ENCODE data around the gene THBD. TPM values are rescaled to one million over a fixed set of nuclear protein-coding genes. Genes with fewer than 3 reads are reported as not detected.
A peak's percentile ranks its signal among the peaks of the same experiment; 100 is the strongest.

The THBD gene
- total and polyA plus RNA-seq, 2 experiments from 2014 or later: 0.10 to 0.97 TPM

GRCh38 chr20:23061734-23062561 is 12.5 kb upstream of the THBD start:
- H3K27ac ChIP-seq (ENCODE audit: low read depth): no peak overlapping the region; the same call in 1 of the 2 replicates
- DNase-seq (ENCODE audit: low spot score): peak; percentile 78

More at GRCh38 chr20:23061734-23062561, 12.5 kb upstream of the THBD start:
- TF ChIP-seq, protein P1, sequence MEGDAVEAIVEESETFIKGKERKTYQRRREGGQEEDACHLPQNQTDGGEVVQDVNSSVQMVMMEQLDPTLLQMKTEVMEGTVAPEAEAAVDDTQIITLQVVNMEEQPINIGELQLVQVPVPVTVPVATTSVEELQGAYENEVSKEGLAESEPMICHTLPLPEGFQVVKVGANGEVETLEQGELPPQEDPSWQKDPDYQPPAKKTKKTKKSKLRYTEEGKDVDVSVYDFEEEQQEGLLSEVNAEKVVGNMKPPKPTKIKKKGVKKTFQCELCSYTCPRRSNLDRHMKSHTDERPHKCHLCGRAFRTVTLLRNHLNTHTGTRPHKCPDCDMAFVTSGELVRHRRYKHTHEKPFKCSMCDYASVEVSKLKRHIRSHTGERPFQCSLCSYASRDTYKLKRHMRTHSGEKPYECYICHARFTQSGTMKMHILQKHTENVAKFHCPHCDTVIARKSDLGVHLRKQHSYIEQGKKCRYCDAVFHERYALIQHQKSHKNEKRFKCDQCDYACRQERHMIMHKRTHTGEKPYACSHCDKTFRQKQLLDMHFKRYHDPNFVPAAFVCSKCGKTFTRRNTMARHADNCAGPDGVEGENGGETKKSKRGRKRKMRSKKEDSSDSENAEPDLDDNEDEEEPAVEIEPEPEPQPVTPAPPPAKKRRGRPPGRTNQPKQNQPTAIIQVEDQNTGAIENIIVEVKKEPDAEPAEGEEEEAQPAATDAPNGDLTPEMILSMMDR (conservative IDR thresholded peaks at IDR 0.05; ENCODE audit: low read depth in 2 of 2): peak; percentile 51 to 54
- TF ChIP-seq JUNB (IDR thresholded peaks at IDR 0.05; ENCODE audit: unreplicated experiment): no peak
- no peak for TF ChIP-seq CREB1 (CRISPR knock-in tag; IDR thresholded peaks at IDR 0.05; ENCODE audit: low read depth)
- TF ChIP-seq POLR2AphosphoS5 (IDR thresholded peaks at IDR 0.05; ENCODE audit: low read depth): no peak
- no peak for TF ChIP-seq NANOG (IDR thresholded peaks at IDR 0.05; ENCODE audit: borderline replicate concordance)
- TF ChIP-seq, protein P2, sequence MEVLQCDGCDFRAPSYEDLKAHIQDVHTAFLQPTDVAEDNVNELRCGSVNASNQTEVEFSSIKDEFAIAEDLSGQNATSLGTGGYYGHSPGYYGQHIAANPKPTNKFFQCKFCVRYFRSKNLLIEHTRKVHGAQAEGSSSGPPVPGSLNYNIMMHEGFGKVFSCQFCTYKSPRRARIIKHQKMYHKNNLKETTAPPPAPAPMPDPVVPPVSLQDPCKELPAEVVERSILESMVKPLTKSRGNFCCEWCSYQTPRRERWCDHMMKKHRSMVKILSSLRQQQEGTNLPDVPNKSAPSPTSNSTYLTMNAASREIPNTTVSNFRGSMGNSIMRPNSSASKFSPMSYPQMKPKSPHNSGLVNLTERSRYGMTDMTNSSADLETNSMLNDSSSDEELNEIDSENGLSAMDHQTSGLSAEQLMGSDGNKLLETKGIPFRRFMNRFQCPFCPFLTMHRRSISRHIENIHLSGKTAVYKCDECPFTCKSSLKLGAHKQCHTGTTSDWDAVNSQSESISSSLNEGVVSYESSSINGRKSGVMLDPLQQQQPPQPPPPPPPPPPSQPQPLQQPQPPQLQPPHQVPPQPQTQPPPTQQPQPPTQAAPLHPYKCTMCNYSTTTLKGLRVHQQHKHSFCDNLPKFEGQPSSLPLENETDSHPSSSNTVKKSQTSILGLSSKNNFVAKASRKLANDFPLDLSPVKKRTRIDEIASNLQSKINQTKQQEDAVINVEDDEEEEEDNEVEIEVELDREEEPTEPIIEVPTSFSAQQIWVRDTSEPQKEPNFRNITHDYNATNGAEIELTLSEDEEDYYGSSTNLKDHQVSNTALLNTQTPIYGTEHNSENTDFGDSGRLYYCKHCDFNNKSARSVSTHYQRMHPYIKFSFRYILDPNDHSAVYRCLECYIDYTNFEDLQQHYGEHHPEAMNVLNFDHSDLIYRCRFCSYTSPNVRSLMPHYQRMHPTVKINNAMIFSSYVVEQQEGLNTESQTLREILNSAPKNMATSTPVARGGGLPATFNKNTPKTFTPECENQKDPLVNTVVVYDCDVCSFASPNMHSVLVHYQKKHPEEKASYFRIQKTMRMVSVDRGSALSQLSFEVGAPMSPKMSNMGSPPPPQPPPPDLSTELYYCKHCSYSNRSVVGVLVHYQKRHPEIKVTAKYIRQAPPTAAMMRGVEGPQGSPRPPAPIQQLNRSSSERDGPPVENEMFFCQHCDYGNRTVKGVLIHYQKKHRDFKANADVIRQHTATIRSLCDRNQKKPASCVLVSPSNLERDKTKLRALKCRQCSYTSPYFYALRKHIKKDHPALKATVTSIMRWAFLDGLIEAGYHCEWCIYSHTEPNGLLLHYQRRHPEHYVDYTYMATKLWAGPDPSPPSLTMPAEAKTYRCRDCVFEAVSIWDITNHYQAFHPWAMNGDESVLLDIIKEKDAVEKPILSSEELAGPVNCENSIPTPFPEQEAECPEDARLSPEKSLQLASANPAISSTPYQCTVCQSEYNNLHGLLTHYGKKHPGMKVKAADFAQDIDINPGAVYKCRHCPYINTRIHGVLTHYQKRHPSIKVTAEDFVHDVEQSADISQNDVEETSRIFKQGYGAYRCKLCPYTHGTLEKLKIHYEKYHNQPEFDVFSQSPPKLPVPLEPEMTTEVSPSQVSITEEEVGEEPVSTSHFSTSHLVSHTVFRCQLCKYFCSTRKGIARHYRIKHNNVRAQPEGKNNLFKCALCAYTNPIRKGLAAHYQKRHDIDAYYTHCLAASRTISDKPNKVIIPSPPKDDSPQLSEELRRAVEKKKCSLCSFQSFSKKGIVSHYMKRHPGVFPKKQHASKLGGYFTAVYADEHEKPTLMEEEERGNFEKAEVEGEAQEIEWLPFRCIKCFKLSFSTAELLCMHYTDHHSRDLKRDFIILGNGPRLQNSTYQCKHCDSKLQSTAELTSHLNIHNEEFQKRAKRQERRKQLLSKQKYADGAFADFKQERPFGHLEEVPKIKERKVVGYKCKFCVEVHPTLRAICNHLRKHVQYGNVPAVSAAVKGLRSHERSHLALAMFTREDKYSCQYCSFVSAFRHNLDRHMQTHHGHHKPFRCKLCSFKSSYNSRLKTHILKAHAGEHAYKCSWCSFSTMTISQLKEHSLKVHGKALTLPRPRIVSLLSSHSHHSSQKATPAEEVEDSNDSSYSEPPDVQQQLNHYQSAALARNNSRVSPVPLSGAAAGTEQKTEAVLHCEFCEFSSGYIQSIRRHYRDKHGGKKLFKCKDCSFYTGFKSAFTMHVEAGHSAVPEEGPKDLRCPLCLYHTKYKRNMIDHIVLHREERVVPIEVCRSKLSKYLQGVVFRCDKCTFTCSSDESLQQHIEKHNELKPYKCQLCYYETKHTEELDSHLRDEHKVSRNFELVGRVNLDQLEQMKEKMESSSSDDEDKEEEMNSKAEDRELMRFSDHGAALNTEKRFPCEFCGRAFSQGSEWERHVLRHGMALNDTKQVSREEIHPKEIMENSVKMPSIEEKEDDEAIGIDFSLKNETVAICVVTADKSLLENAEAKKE (CRISPR knock-in tag; IDR thresholded peaks at IDR 0.05): peak; percentile 70
- TF ChIP-seq EZH2phosphoT487 (IDR thresholded peaks at IDR 0.05; ENCODE audit: unreplicated experiment): no peak
- no peak for TF ChIP-seq REST (IDR thresholded peaks at IDR 0.05; ENCODE audit: unreplicated experiment)
- TF ChIP-seq EZH2 (IDR thresholded peaks at IDR 0.05; ENCODE audit: low read depth, unreplicated experiment): no peak
- TF ChIP-seq ZNF114 (CRISPR knock-in tag; IDR thresholded peaks at IDR 0.05): no peak
- no peak for TF ChIP-seq ZNF331 (CRISPR knock-in tag; IDR thresholded peaks at IDR 0.05; ENCODE audit: low read depth)
- TF ChIP-seq, protein P3, sequence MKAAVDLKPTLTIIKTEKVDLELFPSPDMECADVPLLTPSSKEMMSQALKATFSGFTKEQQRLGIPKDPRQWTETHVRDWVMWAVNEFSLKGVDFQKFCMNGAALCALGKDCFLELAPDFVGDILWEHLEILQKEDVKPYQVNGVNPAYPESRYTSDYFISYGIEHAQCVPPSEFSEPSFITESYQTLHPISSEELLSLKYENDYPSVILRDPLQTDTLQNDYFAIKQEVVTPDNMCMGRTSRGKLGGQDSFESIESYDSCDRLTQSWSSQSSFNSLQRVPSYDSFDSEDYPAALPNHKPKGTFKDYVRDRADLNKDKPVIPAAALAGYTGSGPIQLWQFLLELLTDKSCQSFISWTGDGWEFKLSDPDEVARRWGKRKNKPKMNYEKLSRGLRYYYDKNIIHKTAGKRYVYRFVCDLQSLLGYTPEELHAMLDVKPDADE (IDR thresholded peaks at IDR 0.05): peak; percentile 66; the same call in 1 of the 2 replicates
- TF ChIP-seq STAT1 (IDR thresholded peaks at IDR 0.05; ENCODE audit: unreplicated experiment): no peak
- H3K4me3 ChIP-seq: peak overlapping the region; percentile 15; the same call in 1 of the 2 replicates
- H3K36me3 Mint-ChIP-seq (ENCODE audit: low read depth): no peaks in the 10 kb centered on the region
- H3K4me2 ChIP-seq: peak overlapping the region; percentile 58
- peaks cover 24% of the 10 kb centered on the region for H3K4me1 ChIP-seq (ENCODE audit: insufficient read depth)
- H3K36me3 ChIP-seq (ENCODE audit: insufficient read depth): no peaks in the 10 kb centered on the region
- peaks cover 2% of the 10 kb centered on the region for H3K27me3 Mint-ChIP-seq (ENCODE audit: insufficient read depth, low read depth, poor library complexity)
- H3K4me3 Mint-ChIP-seq: no peak overlapping the region
- H3K9me3 Mint-ChIP-seq: 0 out of 3 replicates have a peak, but pooled peaks cover 3% of the 10 kb centered on the region
- H3K27ac Mint-ChIP-seq: peak overlapping the region; percentile 86
- 0 out of 2 replicates have a peak overlapping the region, but pooled peaks have one; percentile 19 for H2AFZ ChIP-seq
- H3K79me2 ChIP-seq (replicated peaks; ENCODE audit: insufficient read depth): no peaks in the 10 kb centered on the region
- H3F3A ChIP-seq (replicated peaks; ENCODE audit: low read depth): no peaks in the 10 kb centered on the region
- peaks cover 24% of the 10 kb centered on the region for H3K4me1 Mint-ChIP-seq
- H4K20me1 ChIP-seq (replicated peaks; ENCODE audit: insufficient read depth): no peaks in the 10 kb centered on the region
- ATAC-seq: peak; percentile 96
- no peaks in the 10 kb centered on the region for H3K27me3 ChIP-seq (ENCODE audit: insufficient read depth)
- H3K9me2 ChIP-seq (ENCODE audit: insufficient read depth): peaks cover 15% of the 10 kb centered on the region
